Thymus (tissue), 11 donors: Measurements from ENCODE around the gene PHLDB3. TPM values are rescaled to one million over a fixed set of nuclear protein-coding genes. Genes with fewer than 3 reads are reported as not detected.
A peak's percentile ranks its signal among the peaks of the same experiment; 100 is the strongest.

Experiments used
- DNase-seq, 9 donors: peaks; one replicate each; pipeline ENCODE4 v3.0.0-alpha.2; 2013; ENCODE audit warnings: low spot score in 9 of 9, low read depth in 6 of 9, missing footprints in 1 of 9
- H3K27ac ChIP-seq, 2 donors: one replicate each; pipeline ENCODE4 v1.5.1; 2013; ENCODE audit warnings: control low read depth in 1 of 2, low read depth in 1 of 2, low read length in 1 of 2, mild to moderate bottlenecking in 1 of 2, moderate library complexity in 1 of 2
- H3K27me3 ChIP-seq, 2 donors: one replicate each; pipeline ENCODE4 v1.5.1; 2013; ENCODE audit warnings: low read length in 1 of 2; ENCODE audit not compliant: control insufficient read depth in 2 of 2, insufficient read depth in 1 of 2
- H3K36me3 ChIP-seq, 2 donors: one replicate each; pipeline ENCODE4 v1.5.1; 2013; ENCODE audit warnings: low read length in 1 of 2, mild to moderate bottlenecking in 1 of 2, moderate library complexity in 1 of 2; ENCODE audit not compliant: control insufficient read depth in 2 of 2, insufficient read depth in 2 of 2
- H3K4me1 ChIP-seq, 2 donors: one replicate each; pipeline ENCODE4 v1.5.1; 2013; ENCODE audit warnings: low read length in 2 of 2; ENCODE audit not compliant: control insufficient read depth in 2 of 2, insufficient read depth in 2 of 2
- H3K4me3 ChIP-seq, 2 donors: one replicate each; pipeline ENCODE4 v1.5.1; 2013; ENCODE audit warnings: low read length in 2 of 2, control low read depth in 1 of 2, mild to moderate bottlenecking in 1 of 2
- H3K9me3 ChIP-seq, 2 donors: one replicate each; pipeline ENCODE4 v1.5.1; 2013; ENCODE audit warnings: low read length in 1 of 2, mild to moderate bottlenecking in 1 of 2; ENCODE audit not compliant: control insufficient read depth in 2 of 2, insufficient read depth in 1 of 2
- WGBS: extraction: QIAGEN DNeasy Blood & Tissue Kit; methylation state at CpG from one replicate; pipeline ENCODE4 v1.1.7; 2013; 5-methylcytosine and 5-hydroxymethylcytosine counted together
- polyA plus RNA-seq: library from polyadenylated mRNA; stranded (reverse); fragments of 200-250 nt; gene quantifications from one replicate; pipeline ENCODE4 v1.2.3, GENCODE V29; 2013
- total RNA-seq: library from RNA; stranded (reverse); fragments of 120-200 nt; gene quantifications from one replicate; pipeline ENCODE4 v1.2.4, GENCODE V29; 2013
- donor health status: healthy.

Gene PHLDB3
- total and polyA plus RNA-seq, 2 donors = 12.0 to 37.9 TPM

DNA sequence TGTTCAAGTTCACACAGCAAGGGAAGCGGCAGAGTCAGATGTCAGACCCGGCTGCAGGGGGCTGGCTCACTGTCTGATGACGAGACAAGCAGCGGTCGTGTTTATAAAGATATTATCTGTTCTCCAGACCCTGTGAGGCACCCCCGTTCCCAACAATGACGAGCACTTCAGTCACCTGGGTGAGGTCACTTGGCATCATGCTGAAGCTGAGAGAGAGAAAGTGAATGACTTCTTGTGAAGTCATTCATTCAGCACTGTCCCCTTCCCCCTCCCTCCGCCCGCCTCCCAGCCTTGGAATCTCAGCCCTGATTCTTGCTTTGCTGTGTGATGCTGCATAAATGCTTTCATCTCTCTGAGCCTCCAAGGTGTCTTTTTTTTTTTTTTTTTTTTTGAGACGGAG is 34.3 kb downstream of the PHLDB3 start:
- peak in 2 of 9 donors; percentile 32 to 49 for DNase-seq
- Histone ChIP-seq H3K36me3 (no peaks in the 10 kb centered on the region), H3K27me3 (peaks cover 2 to 8% of the 10 kb centered on the region in 2 donors), H3K9me3 (no peaks in the 10 kb centered on the region), H3K4me3 (no peak overlapping the region), H3K4me1 (peaks cover 22 to 42% of the 10 kb centered on the region in 2 donors), H3K27ac (peak overlapping the region; percentile 46 to 60)
- 87% methylated on average over 10 of the region's 10 CpGs for WGBS

GRCh38 chr19:43469160-43469480 is 35.4 kb downstream of the PHLDB3 start:
- WGBS = 80% methylated on average over 1 of the region's 1 CpG
- no peaks in the 10 kb centered on the region for H3K9me3 ChIP-seq
- no peaks in the 10 kb centered on the region for H3K36me3 ChIP-seq
- H3K27ac ChIP-seq = peak overlapping the region; percentile 78 to 85
- peak in 7 of 9 donors; percentile 37 to 84 (median 62) for DNase-seq
- H3K4me3 ChIP-seq = no peak overlapping the region
- H3K27me3 ChIP-seq = peaks cover 4 to 20% of the 10 kb centered on the region in 2 donors
- H3K4me1 ChIP-seq = peaks cover 27 to 41% of the 10 kb centered on the region in 2 donors

- H3K4me3 ChIP-seq = no peak overlapping the region
- H3K9me3 ChIP-seq = no peaks in the 10 kb centered on the region
- H3K27me3 ChIP-seq = peaks cover 4 to 25% of the 10 kb centered on the region in 2 donors
- peaks cover 27 to 46% of the 10 kb centered on the region in 2 donors for H3K4me1 ChIP-seq
- H3K36me3 ChIP-seq = no peaks in the 10 kb centered on the region
- 95% methylated on average over 4 of the region's 4 CpGs for WGBS
- H3K27ac ChIP-seq = peak overlapping the region; percentile 78 to 85
- DNase-seq = no peak
These were observed 36.0 kb downstream of the PHLDB3 start for GRCh38 chr19:43468354-43469159.

DNA sequence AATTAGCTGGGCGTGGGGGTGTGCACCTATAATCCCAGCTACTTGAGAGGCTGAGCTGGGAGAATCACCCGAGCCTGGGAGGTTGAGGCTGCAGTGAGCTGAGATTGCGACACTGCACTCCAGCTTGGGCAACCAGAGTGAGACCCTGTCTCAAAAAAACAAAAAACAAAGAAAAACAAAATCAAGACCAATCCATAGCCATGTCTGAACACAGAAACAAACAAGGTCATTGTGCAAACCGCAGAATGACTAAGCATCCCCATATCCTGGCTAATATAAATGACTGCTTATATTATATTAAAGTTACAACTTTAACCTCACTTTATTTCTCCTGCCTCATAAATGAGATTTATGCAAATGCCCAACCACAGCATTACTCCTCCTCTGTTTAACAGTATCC is 36.8 kb downstream of the PHLDB3 start:
- WGBS = 72% methylated on average over 4 of the region's 4 CpGs
- H3K4me3 ChIP-seq = no peak overlapping the region
- no peak for DNase-seq
- no peaks in the 10 kb centered on the region for H3K36me3 ChIP-seq
- peaks cover 4 to 28% of the 10 kb centered on the region in 2 donors for H3K27me3 ChIP-seq
- H3K9me3 ChIP-seq = no peaks in the 10 kb centered on the region
- H3K27ac ChIP-seq = no peak overlapping the region
- peaks cover 27 to 52% of the 10 kb centered on the region in 2 donors for H3K4me1 ChIP-seq

DNA sequence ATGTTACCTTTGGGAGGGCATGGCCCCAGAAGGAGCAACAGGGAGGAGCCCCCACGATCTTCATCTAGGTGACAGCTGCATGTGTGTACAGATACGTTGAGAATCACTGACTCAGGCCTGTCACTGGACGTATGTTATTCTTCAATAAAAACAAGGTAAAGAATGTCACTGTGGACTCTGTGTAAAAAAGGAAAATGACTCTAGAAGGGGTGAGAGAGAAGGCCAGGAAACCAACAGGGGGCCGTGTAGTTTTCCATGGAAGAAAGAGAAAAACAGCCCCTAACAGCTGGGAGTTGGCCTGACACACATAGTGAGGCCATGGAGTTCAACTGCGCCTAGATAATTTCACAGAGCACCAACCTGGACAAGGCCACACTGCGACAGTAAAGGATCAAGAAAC is 37.3 kb downstream of the PHLDB3 start:
- 91% methylated on average over 6 of the region's 6 CpGs for WGBS
- no peak for DNase-seq
- H3K27ac ChIP-seq = no peak overlapping the region

GRCh38 chr19:43466793-43467192 is 37.8 kb downstream of the PHLDB3 start:
- Histone ChIP-seq H3K9me3 (no peaks in the 10 kb centered on the region), H3K4me3 (no peak overlapping the region), H3K27ac (no peak overlapping the region), H3K36me3 (no peaks in the 10 kb centered on the region), H3K4me1 (peaks cover 27 to 53% of the 10 kb centered on the region in 2 donors), H3K27me3 (peaks cover 4 to 34% of the 10 kb centered on the region in 2 donors)
- WGBS = 97% methylated on average over 1 of the region's 1 CpG
- DNase-seq = no peak

More for the DNA sequence above, 37.3 kb downstream of the PHLDB3 start:
- Histone ChIP-seq H3K4me3 (no peak overlapping the region), H3K27me3 (peaks cover 4 to 31% of the 10 kb centered on the region in 2 donors), H3K9me3 (no peaks in the 10 kb centered on the region), H3K4me1 (peaks cover 27 to 53% of the 10 kb centered on the region in 2 donors), H3K36me3 (no peaks in the 10 kb centered on the region)

DNA sequence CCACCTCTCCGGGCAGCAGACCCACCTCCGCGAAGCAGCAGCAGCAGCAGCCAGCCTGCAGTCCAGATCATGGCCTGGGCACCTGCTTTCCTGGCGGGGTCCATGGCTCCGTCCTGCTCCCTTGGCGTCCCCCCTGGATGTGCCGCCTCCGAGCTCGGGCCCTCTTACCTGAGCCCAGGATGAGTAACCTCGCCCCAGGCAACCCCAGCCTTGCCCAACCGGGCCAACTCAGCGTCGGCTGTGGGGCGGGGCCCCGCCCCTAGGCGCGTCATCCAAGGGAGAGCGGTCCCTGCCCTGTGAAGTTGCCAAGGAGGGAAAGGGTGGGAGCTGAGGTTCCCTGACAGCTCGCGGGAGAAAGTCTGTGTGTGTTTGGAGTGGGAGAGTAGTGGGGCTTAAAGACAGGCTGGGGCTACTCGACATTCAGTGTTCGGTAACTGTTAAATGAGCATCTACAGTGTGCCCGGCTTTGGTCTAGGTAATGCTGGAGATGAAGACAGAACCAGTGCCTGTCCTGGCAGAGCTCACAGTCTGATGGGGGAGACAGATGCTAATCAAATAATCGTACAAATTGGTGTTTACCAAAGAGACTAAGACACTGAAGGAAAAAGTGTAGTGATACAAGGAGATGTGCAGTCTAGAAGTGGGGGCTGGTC is 39.0 kb downstream of the PHLDB3 start, which contains the start of gene LYPD3:
Gene LYPD3 (minus strand): TSS at position 141 of the 653 bp plus-strand sequence. CDS start 37 bp downstream, at position 104.
- peaks cover 27 to 49% of the 10 kb centered on the region in 2 donors for H3K4me1 ChIP-seq
- WGBS = 46% methylated on average over 24 of the region's 24 CpGs
- DNase-seq = no peak
- no peaks in the 10 kb centered on the region for H3K36me3 ChIP-seq
- peak within 1 kb of the TSS; percentile 65 to 83 for H3K4me3 ChIP-seq
- no peaks in the 10 kb centered on the region for H3K9me3 ChIP-seq
- H3K27me3 ChIP-seq = peaks cover 4 to 40% of the 10 kb centered on the region in 2 donors
- H3K27ac ChIP-seq = peak within 1 kb of the TSS in 1 of 2 donors; percentile 93

GRCh38 chr19:43464134-43464775 is 40.3 kb downstream of the PHLDB3 start:
- Histone ChIP-seq H3K27me3 (peaks cover 4 to 40% of the 10 kb centered on the region in 2 donors), H3K36me3 (no peaks in the 10 kb centered on the region), H3K4me3 (peak overlapping the region; percentile 65 to 83), H3K9me3 (no peaks in the 10 kb centered on the region), H3K27ac (peak overlapping the region; percentile 88 to 93), H3K4me1 (peaks cover 22 to 37% of the 10 kb centered on the region in 2 donors)
- WGBS = 13% methylated on average over 33 of the region's 33 CpGs
- peak in 1 of 9 donors; percentile 60 for DNase-seq
